ENCODE results near the gene MACROD2.
A peak's percentile ranks its signal among the peaks of the same experiment; 100 is the strongest.

MACROD2 gene

DNA sequence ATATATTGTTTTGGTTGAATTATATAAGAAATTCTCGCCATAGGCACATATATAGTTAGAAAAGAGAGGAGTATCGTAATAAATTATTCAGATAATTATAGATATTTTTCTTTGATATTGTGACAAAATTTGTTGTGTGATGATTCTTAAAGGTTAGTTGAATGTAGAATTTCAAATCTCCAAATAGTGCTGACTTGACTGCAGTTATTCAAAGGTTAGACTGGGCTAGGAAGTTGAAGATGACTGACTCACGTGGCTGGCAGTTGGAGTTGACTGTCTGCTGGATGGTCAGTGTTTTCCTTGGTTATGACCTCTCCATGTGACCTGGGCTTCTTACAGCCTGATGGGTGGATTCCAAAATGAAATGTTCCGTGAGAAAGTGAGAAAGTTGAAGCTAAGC is 286.8 kb downstream of the MACROD2 start:
- DNase-seq: no peak

DNA sequence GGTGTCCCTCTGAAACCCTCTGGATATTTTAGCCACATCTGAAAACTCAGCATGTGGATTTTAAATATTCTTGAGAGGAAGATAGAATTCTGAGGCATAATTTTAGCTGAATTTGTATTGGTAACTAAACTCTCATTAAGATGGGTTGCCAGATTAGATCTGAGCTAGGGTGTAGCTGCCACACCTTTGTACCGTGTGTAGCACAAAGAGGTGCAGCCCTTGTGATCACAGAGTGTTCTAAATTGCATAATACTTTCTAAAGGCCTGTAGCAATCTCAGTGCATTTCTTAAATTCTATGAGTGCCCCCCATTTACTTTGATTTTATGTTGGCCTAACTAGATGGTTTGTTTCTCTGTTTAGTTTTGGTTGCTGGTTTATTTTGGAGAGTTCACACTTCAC is 289.1 kb downstream of the MACROD2 start:
- DNase-seq: no peak

DNA sequence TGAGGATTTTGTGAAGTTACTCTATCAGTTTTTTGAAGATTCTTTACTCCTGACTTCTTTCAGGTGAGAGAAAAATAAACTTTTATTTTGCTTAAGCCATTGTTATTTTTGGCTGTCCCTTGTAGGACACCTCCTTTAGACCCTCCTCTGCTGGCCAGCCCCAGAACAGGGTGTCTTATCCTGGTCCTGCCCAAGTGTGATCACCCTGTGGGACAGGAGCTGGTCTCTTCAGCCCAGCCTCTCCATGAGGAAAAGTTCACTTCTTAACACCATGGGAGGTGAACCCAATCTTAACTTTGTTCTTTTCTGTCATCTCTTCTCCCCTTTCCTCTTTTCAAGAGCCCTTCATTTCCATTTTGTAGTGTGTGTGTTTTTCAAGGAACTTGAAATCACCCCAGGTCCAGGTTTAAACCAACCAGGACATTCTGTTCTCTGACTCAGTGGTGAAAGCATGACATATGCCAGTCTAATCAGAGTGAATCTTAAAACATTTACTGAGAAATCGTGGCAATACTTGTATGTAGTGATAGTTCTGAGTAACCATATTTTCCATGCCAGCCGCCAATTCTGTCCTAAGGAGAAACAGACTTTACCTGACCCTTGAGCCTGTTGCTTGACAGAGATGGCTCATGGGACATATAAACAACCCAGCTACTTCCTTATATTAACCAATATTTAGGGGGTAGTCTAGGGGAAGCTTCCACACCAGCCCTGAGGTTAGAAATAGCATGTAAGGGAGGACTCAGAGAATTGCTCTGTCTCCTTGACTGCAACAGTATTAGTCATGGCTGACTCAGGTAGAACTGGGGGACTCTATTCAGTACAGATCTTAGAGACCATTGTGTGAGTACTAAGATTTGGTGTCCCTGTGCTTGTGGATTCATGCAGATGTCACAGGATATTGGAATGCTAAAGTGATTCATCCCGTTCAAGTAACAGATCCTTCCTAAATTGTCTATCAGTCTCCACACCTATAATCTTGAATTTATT is 293.3 kb downstream of the MACROD2 start:
- DNase-seq: no peak

DNA sequence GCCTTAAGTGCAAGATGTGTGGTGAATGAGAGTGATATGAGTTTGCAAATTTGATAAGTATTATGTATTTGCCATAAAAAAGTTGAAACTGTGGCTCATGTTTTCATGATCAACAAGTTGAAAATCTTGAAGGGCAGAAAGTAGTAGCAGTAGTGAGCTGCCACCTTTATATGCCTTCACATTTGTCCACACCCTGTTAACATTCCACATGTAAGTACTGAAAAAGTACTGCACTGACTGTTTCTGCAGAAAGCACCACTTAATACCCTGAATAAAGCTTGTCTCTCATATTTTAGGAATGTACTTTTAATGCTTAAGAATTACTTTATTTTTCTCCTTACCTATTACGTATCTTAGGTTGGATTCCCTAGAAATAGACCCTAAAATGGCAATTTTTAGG is 296.2 kb downstream of the MACROD2 start:
- no peak for DNase-seq

DNA sequence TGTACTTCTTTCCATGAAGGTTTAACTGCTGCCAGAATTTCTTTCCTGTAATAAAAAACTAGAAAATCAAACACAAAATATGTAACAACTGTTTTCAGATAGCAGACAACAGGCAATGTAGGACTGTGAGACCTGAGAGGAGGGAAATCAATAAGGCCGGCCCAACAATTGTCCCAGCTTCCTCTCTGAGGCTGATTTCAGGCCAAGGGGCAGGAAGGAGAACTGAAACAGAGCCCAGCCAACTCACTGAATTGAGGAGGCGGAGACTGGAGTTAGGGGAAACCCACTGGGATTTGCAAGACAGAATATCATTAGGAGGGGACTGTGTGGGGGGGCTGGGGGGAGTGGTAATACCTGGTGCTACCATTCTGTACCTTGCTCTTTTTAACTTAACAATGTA is 299.9 kb downstream of the MACROD2 start:
- DNase-seq: no peak

DNA sequence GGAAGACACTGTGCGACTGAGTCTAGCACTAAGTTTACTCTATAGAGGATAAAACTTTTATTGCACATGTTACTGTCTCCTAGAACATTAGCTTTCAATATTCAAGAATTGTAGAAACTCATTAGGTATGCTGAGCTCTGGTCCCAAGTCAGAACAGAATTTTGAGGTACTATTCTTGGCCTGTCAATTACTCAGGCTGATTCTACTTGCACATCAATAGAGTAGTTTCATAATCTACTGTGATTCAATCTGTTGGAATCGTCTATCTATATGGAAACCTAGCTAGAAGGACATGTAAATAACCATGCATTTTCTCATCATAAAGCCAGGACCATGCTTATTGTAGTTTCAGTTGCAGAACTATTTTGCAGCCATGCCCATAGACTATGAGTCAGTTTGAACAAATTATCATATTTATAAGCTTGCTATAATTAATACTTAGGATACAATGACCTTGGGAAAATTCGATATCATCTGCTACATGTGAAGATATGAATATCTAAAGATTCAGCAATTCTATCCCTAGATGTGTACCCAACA is 300.5 kb downstream of the MACROD2 start:
- DNase-seq: no peak

DNA sequence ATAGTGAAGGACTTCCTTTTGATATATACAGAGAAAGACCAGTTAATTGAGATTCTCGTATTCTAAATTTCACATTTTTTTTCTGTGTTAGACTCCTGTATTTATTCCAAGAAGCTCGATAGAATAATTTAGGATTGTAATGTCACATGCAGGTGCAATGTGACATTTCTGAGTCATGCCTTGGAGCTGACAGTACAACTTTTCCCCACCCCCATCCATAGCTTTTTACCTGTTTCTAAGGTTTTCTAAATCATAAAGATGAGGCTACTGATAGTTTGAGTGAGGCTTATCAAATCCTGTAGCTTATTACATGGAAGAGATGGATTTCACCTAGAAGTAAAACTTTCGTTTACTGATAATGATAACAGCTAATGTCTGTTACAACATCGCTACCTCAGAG is 304.5 kb downstream of the MACROD2 start:
- no peak for DNase-seq

DNA sequence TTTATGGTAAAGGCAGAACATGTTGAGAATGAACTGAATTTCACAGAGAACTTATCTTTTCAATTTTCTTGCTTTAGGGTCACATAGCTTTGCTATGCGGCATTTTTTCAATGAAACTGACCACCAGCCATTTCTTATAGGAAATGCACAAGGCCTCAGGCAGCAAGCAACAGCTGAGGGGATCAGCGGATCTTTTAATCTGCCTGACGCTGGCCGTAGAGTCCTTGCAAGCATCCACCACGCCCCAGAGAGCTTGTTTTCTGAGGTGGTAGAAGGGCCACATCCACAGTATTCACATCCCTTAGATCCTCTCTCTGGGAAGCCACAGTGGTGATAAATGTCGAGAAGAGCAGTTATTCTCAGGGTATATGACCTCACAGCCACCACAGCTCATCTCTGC is 307.8 kb downstream of the MACROD2 start:
- DNase-seq: no peak

DNA sequence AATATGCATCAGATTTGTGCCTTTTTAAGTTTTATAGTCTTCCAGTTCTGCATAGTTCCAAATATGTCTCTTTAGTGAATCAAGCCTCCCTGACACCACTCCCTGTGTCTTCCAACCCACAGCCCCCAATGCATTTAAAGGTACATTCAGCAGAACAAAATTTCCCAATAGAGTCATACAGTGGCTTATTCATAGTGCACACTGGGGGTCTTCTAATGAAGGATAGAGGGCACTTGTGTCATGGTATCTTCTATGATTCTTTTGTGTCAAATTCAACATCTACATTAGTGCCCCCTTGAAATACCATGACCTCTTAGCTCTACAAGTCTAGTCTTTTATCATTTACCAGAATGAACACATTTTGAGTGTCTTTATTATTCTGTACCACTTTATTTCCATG is 308.3 kb downstream of the MACROD2 start:
- DNase-seq: no peak

DNA sequence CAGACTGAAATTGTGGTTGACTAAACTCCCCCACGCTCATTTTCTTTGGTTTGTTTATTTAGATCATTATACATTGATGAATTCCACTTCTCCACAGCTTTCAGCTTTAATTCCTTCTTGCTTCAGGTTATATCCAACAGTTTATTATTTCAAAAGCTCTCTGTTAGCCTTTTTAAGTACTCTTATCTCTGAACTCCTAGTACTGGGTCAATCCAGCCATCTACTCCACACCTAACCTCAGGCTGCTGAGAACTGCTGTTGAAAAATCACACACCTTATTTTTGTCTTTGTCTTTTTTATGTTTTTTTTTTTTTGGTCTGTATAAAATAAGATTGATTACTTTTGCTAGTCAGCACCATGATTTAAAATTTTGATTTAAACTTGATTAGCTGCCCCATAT is 309.2 kb downstream of the MACROD2 start:
- no peak for DNase-seq

DNA sequence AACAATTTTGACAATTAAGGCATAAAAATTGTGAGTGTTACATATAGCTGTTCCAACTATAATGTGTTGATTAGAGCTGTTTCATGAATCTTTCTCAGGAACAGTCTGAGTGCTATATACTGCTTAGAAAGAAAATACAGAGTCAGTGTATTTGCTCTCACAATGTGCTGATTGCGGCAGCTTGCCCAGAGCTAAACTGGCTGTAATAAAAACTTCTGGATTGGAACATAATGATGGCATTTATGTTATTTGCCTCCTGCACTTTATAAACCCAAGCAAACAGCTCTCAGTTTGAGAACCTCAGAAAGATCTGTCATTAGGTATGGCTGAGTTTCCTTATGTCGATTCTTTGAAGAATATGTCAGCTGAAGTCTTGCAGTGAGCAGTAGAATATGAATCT is 312.6 kb downstream of the MACROD2 start:
- DNase-seq: no peak

DNA sequence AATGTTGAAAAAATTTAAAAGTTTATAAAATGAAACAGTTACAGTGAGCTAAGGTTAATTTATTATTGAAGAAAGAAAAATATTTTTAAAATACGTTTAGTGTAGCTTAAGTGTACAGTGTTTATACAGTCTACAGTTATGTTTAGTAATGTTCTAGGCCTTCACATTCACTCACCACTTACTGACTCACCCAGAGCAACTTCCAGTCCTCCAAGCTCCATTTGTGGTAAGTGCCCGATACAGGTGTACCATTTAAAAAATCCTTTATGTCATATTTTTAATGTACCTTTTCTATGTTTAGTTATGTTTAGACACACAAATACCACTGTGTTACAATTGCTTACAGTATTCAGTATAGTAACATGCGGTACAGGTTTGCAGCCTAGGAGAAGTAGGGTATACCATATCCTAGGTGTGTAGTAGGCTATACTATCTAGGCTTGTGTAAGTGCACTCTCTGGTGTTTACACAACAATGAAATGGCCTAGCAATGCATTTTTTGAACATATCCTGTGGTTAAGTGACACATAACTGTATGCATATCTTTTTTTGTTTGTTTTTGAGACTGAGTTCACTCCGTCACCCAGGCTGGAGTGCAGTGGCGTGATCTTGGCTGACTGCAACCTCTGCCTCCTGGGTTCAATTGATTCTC is 315.8 kb downstream of the MACROD2 start:
- DNase-seq: no peak

DNA sequence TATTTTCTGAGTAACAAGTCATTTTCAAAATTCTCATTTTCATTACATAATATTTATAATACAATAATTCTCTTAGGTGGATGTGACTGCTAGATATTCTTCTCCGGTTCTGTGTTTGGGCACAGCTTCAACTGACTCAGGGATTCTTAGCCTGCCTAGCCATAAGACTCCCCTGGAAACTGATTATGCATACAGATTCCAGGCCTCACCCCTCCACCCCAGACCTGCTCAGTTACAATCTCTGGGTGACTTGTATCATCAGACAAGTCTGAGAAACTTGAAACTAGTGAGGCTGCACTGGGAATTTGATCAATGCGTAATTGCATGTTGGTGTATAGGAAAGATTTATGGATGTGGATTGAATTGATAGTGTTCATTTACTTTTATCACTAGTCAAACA is 316.7 kb downstream of the MACROD2 start:
- no peak for DNase-seq

DNA sequence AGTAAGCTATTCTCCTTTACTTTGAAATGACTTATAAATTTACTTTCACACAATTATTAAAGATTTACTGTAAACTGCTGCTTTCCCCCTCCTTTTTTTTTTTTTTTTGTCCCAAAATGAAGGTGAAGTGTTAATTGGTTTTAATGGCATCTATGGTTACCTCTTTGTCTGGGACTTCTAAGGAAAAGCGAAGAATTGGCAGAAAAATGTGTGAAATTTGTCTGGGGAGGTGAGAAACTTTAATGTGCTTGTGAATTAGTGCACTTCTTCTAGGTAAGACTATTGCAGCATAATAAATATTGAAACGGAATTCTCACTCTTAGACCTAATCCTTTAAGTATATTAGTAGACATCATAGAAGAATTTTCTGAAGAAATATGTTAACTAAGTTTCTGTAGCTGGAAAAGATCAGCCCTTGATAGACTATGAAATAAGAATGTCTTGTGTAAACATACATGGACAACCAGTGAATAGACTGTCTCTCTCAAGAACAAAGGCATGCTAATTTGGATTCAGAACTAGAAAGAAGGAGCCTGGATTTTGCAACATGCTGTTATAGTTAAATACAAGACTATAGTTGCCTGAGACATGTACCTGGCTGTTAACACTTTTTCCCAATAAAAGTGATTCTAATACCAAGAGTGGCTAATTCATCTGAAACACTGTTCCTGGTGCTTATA is 318.2 kb downstream of the MACROD2 start:
- no peak for DNase-seq

DNA sequence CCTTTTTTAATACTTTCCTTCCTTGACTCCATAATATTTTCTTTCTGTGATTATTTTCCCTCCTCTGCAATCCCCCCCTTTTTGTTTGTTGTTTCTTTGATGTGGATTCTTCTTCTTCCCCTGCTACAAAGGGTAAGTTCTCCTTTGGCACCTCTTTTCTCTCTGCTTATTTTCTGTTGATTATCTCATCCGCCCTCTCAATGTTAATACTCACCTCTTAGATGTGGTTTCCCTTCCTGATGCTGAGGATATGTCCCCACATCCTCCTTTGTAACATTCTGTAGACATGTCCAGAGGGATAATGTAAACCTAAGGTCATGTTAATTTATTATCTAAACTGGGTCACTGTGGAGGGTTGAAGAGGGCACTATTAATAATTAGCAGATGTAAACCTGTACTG is 324.4 kb downstream of the MACROD2 start:
- DNase-seq: no peak

DNA sequence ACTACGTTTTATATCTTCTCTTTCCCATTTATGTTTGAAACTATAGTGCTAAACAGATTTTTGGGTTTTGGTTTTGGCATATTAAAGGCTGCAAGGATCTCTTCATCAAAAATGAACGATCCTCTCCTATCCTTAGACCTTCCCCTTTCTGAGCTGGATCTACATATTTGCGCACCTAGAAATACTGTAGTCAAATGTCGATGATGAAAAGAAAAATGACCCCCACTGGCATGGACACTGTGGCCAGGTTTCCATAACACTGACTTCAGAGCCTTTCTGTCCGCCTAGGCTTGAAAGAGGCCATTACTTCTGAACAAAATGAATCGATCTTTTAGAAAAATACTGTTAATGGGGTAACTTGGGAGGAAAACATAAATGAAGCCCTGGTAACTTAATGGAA is 336.3 kb downstream of the MACROD2 start:
- DNase-seq: no peak

DNA sequence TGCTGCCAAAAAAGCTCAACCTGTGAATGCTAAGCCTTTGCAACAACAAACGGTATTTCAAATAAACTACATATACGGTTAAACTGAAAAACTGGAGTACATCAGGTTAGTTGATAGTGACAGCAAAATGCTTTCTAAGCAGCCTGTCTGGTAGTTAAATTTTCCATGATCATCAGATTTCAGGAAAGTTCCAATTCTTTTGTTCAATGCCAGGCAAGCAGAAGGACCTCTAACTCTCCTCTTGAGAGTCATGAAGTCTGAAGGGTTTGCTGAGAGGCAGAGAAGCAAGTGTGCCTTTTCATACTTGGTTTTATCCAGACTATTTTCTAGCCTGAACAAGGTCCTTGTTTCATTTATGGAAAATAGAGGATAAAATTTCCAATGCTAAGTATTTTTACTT is 337.6 kb downstream of the MACROD2 start:
- DNase-seq: no peak

DNA sequence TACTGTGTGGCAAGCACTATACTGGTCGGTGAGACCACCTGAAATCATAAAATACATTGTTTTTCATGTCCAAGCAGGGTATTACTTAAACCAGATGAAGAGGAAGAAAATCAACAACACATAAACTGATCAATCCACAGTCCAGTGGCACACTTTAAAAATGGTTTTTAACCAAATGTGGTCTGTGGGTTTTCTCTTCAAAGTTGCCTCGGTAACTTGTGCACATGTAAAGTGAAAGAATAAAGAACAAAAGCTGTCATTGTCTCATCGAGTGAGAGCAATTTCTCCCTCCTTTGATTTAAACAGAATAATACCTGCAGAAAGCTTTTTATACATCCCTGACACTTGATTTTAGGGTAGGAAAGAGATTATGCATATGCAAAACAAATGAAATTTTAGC is 338.4 kb downstream of the MACROD2 start:
- DNase-seq: no peak

DNA sequence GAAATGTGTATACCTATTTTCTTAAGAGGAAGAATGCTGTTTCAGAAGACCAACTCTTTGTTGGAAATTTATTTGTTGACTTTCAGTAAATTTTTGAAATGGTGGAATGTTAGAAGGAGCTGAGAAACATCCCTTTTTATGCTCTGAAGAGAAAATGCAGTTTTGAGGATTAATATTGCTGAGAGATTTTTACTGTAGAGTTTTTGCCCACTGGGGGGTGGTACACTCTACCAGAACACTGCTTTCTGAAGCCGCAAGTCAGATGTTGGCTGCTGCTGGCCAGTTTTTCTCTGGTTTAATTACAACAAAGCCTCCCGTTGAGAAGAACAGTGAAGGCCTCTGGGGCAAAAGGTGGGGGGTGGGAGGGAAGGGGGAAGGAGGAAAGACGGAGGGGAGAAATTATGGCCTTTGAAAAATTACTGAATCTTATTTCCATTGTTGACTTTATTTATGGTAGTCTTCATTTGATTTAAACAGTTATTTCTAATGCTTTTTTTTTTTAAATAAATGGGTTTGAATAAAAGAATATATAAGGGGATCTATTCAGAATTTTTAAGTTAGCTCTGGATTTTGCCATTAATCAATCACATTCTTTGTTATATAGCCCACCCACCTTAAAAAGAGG is 339.1 kb downstream of the MACROD2 start:
- no peak for DNase-seq

DNA sequence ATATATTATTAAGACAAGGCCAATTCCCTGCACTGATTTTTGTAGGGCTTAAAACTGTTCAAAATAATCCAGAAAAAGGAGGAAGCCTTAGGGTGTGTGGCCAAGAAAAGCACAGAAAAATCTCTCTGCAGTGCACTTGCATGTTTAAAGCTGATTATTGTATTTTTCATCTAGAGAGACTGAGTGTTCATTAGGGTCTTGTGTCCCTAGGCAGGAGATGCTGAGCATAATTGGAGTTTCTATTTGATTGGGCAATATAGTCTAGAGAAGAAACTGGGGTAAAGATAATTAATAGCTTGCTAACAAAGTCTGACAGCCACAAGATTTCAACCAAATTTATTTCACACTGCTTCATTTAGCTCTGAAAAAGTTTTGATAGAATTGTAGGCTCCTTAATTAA is 339.7 kb downstream of the MACROD2 start:
- no peak for DNase-seq

DNA sequence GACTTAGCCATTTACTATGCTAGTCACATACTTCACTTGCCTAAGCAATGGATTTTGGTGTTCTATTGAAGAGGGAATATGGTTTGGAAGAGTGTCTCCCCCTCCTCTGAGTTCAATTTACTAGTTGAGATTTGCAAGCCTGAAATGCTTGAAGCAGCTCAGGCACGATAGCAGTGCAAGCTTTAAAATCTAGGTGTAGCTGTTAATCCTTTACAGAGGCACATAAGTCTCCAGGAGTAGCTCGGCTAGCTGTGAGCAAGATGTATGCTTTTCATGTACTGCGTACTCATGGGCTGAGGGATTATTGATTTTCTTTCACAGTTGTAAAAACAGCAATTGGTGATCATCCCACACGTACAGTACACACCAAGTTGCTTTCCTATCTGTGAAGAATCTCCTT is 341.4 kb downstream of the MACROD2 start:
- no peak for DNase-seq

DNA sequence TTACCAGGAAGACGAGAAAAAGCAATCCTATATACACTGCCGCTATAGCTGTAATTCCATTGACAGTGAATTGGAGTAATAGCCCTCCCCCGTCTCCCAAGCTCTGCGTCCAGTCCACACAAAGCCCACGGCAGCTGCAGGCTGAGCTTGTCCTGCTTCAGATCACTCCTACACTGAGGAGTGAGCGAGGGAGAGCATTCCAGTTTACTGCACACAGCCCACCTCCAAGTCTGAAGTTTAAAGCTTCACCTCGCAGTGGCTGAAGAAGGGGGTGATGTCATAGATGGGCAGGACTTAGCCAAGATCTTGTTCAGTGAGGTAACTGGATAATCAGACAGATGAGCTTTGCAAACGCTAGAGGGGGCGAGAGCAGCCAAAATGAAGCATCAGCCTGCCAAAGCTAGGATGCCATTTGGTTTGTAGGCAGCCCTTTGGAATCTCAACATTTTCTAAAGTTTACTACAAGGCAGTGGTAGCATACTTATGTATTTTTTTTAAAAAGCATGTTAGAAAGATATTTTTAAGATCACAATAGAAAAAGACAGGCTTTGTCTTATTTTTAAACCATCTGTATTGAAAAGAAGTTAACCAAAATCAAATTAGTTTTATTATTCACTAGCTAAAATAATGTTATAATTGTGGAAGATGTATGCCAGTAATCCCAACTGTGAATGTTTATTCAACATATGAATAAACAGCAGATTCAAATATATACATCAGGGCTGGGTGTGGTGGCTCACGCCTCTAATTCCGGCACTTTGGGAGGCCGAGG is 342.3 kb downstream of the MACROD2 start, which contains the start of gene FLRT3:
Gene FLRT3, minus strand, starts transcription at position 213 of the 772 bp plus-strand sequence. CDS start 10,106 bp downstream, outside the sequence.
- peak; percentile 12 to 27 for DNase-seq
